Caco-2 (cell line): ENCODE data around the gene MGLL. TPM values are rescaled to one million over a fixed set of nuclear protein-coding genes. Genes with fewer than 3 reads are reported as not detected.

ENCODE experiments used
- BruUV-seq: library from RNA; stranded (reverse); fragments of 400-500 nt; replicated peaks from 2 replicates; lab custom pipeline; 2021; lab: Mats Ljungman, UMichigan
- CTCF ChIA-PET: fragments of 300-600 bp; sonication (Branson Sonifier 250); formaldehyde crosslinking; loops from one replicate; lab custom pipeline; 2022; ENCODE audit warnings: antibody characterized with exemption; lab: Charles Lee
- POLR2A ChIA-PET: fragments of 300-600 bp; sonication (Branson Sonifier 250); formaldehyde crosslinking; loops from one replicate; lab custom pipeline; 2022; ENCODE audit warnings: antibody characterized with exemption; lab: Charles Lee
- DNase-seq, 2 experiments: peaks; one replicate each; pipeline versions ENCODE4 v3.0.0 to v3.0.0-alpha.2; 2020 to 2022
- H3K27me3 ChIP-seq: replicated peaks from 2 replicates; pipeline ENCODE4 v1.6.0; 2011; ENCODE audit warnings: low read length; ENCODE audit not compliant: control insufficient read depth, insufficient read depth
- H3K36me3 ChIP-seq: 2 replicates; pipeline ENCODE4 v1.5.1; 2011; ENCODE audit warnings: low read length; ENCODE audit not compliant: control insufficient read depth, insufficient read depth
- H3K4me1 ChIP-seq: fragments of 250-450 bp; sonication (Bioruptor Pico); 2 replicates; pipeline ENCODE4 v1.5.1; 2020; ENCODE audit warnings: mild to moderate bottlenecking
- H3K4me3 ChIP-seq: 2 replicates; pipeline ENCODE4 v1.5.1; 2011; ENCODE audit warnings: low read depth, mild to moderate bottlenecking, control low read depth, low read length
- H3K9me3 ChIP-seq: fragments of 250-450 bp; sonication (Bioruptor Pico); 2 replicates; pipeline ENCODE4 v1.5.1; 2020; ENCODE audit warnings: mild to moderate bottlenecking, moderate library complexity
- H3K27ac Mint-ChIP-seq: one replicate; pipeline ENCODE4 v1.8.0; 2022; ENCODE audit warnings: mixed read lengths; ENCODE audit not compliant: unreplicated experiment
- H3K27me3 Mint-ChIP-seq: one replicate; pipeline ENCODE4 v1.8.0; 2022; ENCODE audit warnings: mixed read lengths; ENCODE audit not compliant: insufficient read depth, unreplicated experiment
- H3K36me3 Mint-ChIP-seq: one replicate; pipeline ENCODE4 v1.8.0; 2022; ENCODE audit warnings: mild to moderate bottlenecking, mixed read lengths; ENCODE audit not compliant: insufficient read depth, unreplicated experiment
- H3K4me1 Mint-ChIP-seq: one replicate; pipeline ENCODE4 v1.8.0; 2022; ENCODE audit warnings: low read depth, mixed read lengths; ENCODE audit not compliant: unreplicated experiment
- H3K4me3 Mint-ChIP-seq: one replicate; pipeline ENCODE4 v1.8.0; 2022; ENCODE audit warnings: mild to moderate bottlenecking, moderate library complexity, mixed read lengths; ENCODE audit not compliant: unreplicated experiment
- H3K9me3 Mint-ChIP-seq: one replicate; pipeline ENCODE4 v1.8.0; 2022; ENCODE audit warnings: mixed read lengths; ENCODE audit not compliant: unreplicated experiment
- CTCF ChIP-seq, 2 experiments: fragments of 200-600 bp in 1 of 2; IDR thresholded peaks; 1 replicate in 1 of 2; 2 replicates in 1 of 2; pipeline versions ENCODE4 v1.5.1 to v1.8.0; 2011 to 2022; ENCODE audit warnings: antibody characterized with exemption in 1 of 2, control low read depth in 1 of 2, inconsistent platforms in 1 of 2, low read depth in 1 of 2, low read length in 1 of 2, mild to moderate bottlenecking in 1 of 2, moderate library complexity in 1 of 2; ENCODE audit not compliant: insufficient read depth in 1 of 2, severe bottlenecking in 1 of 2, unreplicated experiment in 1 of 2
- intact Hi-C: fragments of 100-400 bp; cut with micrococcal nuclease; formaldehyde crosslinking; loops from one replicate; pipeline ENCODE4 v1.10.0; 2022; ENCODE audit not compliant: unreplicated experiment
- total RNA-seq: library from RNA; stranded (reverse); gene quantifications from 2 replicates; pipeline ENCODE4 v1.2.3, GENCODE V29; 2022

Gene MGLL
- total RNA-seq, 1 experiment from 2014 or later: 7.8 TPM

DNA sequence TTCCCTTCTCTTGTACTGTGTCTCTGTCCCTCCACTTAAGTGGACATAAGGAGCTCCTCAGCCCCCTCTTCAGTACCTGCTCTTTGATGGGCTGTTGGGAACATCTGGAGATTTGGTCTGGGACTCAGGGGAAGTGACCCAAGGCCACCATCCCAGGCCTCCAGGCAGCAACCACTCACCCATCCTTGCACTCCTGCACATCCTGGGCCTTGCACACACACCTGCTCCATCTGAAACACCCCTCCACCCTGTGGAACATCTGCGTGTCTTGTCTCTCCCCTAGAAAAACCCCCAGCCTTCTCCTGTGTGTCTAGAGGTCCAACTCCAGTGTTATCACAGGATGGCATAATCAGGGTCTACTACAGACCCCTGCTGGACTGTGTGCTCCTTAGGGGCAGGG is 75.2 kb downstream of the MGLL start:
- Mint-ChIP-seq H3K4me3 (peak overlapping the region; percentile 26), H3K4me1 (peaks cover 39% of the 10 kb centered on the region), H3K27ac (peak overlapping the region; percentile 96), H3K9me3 (no peaks in the 10 kb centered on the region), H3K27me3 (no peaks in the 10 kb centered on the region), H3K36me3 (no peaks in the 10 kb centered on the region)
- no peaks in the 10 kb centered on the region for H3K9me3 ChIP-seq
- POLR2A ChIA-PET: interaction anchor here (0.7 kb wide), 1 partner anchor 21 kb away, joined by 11 read pairs; no protein-coding TSS in a partner anchor
- H3K36me3 ChIP-seq: no peaks in the 10 kb centered on the region
- DNase-seq: no peak
- H3K4me3 ChIP-seq: no peak overlapping the region
- intact Hi-C loops: loop anchor here (2.0 kb wide), 1 partner anchor 44 kb away; no protein-coding TSS in a partner anchor
- no TSS peak for BruUV-seq
- peaks cover 34% of the 10 kb centered on the region for H3K4me1 ChIP-seq
- no peaks in the 10 kb centered on the region for H3K27me3 ChIP-seq
- TF ChIP-seq CTCF (IDR thresholded peaks at IDR 0.05; ENCODE audit: insufficient read depth in 1 of 2, low read depth in 1 of 2, low read length in 1 of 2, severe bottlenecking in 1 of 2, unreplicated experiment in 1 of 2): no peak
- CTCF ChIA-PET: interaction anchor here (0.7 to 1.5 kb wide), 4 partner anchors 44 to 172 kb away, joined by 3 to 11 read pairs (median 4); no protein-coding TSS in a partner anchor

GRCh38 chr3:127746400-127747057 is 75.8 kb downstream of the MGLL start:
- H3K27me3 ChIP-seq: no peaks in the 10 kb centered on the region
- H3K36me3 ChIP-seq: no peaks in the 10 kb centered on the region
- intact Hi-C loops: loop anchor here (2.0 kb wide), 1 partner anchor 44 kb away; no protein-coding TSS in a partner anchor
- POLR2A ChIA-PET: interaction anchor here (0.7 kb wide), 1 partner anchor 20 kb away, joined by 11 read pairs; no protein-coding TSS in a partner anchor
- TF ChIP-seq CTCF (IDR thresholded peaks at IDR 0.05; ENCODE audit: insufficient read depth in 1 of 2, low read depth in 1 of 2, low read length in 1 of 2, severe bottlenecking in 1 of 2, unreplicated experiment in 1 of 2): peak in 1 of 2 experiments; percentile 67
- H3K27me3 Mint-ChIP-seq: no peaks in the 10 kb centered on the region
- peak overlapping the region; percentile 26 for H3K4me3 Mint-ChIP-seq
- H3K36me3 Mint-ChIP-seq: no peaks in the 10 kb centered on the region
- peaks cover 39% of the 10 kb centered on the region for H3K4me1 Mint-ChIP-seq
- no peaks in the 10 kb centered on the region for H3K9me3 ChIP-seq
- BruUV-seq: no TSS peak
- peak overlapping the region; percentile 96 for H3K27ac Mint-ChIP-seq
- H3K4me1 ChIP-seq: peaks cover 34% of the 10 kb centered on the region
- peak; percentile 68 to 91 for DNase-seq
- H3K4me3 ChIP-seq: no peak overlapping the region
- H3K9me3 Mint-ChIP-seq: no peaks in the 10 kb centered on the region
- CTCF ChIA-PET: interaction anchor here (0.7 to 1.5 kb wide), 5 partner anchors 44 to 171 kb away, joined by 3 to 11 read pairs (median 4); no protein-coding TSS in a partner anchor

DNA sequence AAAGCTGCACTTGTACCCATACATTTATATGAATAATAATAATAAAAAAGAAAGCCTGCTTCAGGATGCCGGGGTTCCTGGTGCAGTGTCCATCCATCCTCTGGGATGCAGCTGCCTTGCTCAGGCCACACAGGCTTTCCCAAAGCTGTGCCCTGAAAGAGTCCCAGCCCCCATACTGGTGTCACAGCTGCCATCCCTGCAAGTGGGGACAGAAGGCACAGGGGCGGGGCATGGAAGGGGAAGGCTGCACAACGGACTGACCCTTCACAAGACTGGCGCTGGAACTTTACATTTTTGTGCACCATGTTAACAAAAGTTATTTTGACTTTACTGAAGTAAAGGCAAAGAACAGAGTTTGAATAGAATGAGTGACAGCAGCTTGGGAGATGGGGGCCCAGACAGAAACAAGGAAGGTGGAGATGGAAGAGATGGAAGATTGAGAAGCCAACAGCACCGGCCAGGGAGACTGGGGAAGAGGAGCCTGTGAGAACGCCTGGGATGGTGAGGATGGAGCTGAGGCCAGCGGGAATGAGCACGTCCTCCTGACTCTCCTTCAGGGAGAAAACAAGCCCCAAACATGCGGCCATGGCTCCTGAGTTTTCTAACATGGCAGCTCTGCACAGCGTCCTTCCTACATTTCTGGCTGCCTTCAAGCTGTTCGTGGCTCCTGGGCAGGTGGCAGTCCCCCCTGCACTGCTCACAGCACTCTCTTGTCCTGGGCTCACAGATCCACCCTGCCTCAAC is 76.5 kb downstream of the MGLL start:
- no peaks in the 10 kb centered on the region for H3K36me3 Mint-ChIP-seq
- Histone ChIP-seq H3K27me3 (no peaks in the 10 kb centered on the region), H3K36me3 (no peaks in the 10 kb centered on the region), H3K4me3 (no peak overlapping the region), H3K4me1 (peaks cover 34% of the 10 kb centered on the region), H3K9me3 (no peaks in the 10 kb centered on the region)
- no peak for DNase-seq
- peaks cover 39% of the 10 kb centered on the region for H3K4me1 Mint-ChIP-seq
- ChIA-PET CTCF (interaction anchor here (1.1 to 1.5 kb wide), 2 partner anchors 49 to 55 kb away, joined by 3 to 4 read pairs; no protein-coding TSS in a partner anchor), POLR2A (no interaction called here)
- peak overlapping the region; percentile 26 for H3K4me3 Mint-ChIP-seq
- intact Hi-C loops: loop anchor here (2.0 kb wide), 1 partner anchor 45 kb away; no protein-coding TSS in a partner anchor
- H3K27ac Mint-ChIP-seq: peak overlapping the region; percentile 96
- H3K27me3 Mint-ChIP-seq: no peaks in the 10 kb centered on the region
- BruUV-seq: no TSS peak
- H3K9me3 Mint-ChIP-seq: no peaks in the 10 kb centered on the region
- no peak for TF ChIP-seq CTCF (IDR thresholded peaks at IDR 0.05; ENCODE audit: insufficient read depth in 1 of 2, low read depth in 1 of 2, low read length in 1 of 2, severe bottlenecking in 1 of 2, unreplicated experiment in 1 of 2)
